ENCODE results near the gene XRCC2.

Gene XRCC2

DNA sequence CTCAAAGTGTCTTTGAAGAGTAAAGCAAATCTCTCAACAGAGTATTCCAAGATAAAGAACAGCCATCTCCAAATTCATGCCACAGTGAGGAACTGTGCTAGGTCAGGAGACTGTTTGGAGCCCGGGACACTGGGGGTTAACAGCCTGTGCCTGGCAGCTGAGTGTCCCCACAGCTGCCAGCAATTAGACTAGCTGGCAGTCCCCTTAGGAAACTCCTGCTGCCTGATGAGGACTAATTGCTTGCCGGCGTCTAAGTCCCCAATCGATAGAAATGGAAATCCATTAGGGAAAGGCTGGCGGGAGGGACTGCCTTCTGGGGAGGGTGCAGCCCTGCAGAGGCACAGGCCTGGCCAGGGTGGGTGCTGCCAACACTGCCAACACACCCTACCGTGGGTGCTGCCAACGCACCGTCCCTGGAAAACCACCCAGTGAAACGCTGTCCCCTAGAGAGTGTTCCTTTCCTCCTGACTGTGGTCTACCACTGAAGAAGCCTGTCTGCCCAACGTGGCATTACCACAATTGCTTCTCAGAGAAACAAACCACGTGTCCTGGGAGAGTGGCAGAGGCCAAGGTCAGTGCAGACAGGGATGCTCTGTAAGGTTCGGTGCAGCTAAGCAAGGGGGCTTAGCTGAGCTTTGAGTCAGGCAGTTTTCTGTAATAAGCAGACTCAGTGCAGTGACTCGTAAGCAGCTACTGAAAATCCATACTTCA, 60.8 kb downstream of the XRCC2 start:
- DNase-seq (ENCODE audit: low spot score), result no peak

DNA sequence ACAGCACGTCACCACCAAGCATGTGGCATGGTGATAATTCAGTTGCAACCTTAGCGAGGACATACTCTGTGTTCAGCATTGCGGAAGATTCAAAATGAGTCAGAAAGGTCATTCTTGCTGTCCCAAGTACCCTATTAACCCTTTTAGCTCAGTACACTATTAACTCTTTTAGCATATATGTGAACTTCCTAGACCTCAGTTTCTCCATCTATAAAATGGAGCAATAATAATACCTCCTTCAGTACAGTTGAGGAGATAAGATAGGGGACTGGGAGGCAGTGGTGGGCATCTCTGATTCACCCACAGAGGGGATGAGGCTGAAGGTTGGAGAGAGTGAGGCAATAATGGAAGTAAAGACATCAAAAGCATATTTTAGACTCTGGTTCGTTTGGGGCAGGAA, 67.3 kb downstream of the XRCC2 start:
- DNase-seq (ENCODE audit: low spot score), result no peak

DNA sequence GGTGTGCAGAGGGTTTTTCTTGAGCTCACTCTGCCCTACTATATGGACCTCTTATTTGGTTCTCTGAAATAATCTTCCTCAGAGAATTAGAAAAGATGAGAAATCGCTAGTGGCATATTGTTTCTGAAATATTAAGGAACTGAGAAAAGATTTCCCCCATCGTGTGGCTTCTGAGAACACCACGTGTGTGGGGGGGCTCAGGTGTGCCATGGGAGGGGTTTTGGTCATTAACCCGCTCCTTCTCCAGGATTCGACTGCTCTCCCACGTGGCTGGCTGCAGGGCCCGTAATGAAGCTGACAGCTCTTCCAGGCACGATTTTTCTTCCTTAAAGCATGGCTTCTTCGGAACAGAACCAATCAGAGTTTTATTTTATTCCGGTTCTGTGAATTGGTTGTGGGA, 67.7 kb downstream of the XRCC2 start:
- no peak for DNase-seq (ENCODE audit: low spot score)

DNA sequence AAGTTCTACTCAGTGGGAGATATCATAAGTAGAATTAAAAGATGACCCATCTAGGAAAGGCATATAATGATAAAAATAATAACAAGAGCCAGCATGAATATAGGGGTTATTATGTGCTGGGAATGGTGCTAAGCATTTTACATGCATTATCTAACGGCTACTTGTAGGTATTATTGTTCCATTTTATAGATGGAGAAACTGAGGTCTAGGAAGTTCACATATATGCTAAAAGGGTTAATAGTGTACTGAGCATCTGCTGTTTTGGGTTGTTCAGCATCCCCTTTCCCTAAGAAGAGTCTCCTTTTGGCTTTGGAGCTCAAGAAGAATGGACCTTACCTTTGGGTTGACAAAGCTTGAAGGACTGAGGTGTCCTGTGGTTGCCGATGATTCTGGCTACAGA, 68.9 kb downstream of the XRCC2 start:
- no peak for DNase-seq (ENCODE audit: low spot score)

DNA sequence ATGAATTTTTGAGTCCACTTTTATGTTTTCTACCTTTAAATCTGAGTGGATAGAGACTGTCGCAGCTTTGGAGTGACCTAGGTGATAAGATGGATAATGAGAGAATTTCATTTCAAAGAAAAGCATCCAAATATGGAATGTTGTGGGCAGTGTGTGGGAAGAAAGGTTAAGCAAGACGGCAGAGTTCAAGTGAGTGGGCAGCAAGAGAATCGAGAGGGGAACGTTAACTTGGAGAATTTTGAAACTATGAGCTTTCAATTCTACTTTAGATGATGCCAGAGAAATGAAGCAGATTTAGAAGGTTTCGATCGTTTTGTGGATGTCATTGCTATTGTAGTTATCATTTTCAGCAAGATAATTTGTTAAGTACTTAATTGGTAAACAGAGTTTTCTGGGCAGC, 73.0 kb downstream of the XRCC2 start:
- DNase-seq (ENCODE audit: low spot score), result no peak

DNA sequence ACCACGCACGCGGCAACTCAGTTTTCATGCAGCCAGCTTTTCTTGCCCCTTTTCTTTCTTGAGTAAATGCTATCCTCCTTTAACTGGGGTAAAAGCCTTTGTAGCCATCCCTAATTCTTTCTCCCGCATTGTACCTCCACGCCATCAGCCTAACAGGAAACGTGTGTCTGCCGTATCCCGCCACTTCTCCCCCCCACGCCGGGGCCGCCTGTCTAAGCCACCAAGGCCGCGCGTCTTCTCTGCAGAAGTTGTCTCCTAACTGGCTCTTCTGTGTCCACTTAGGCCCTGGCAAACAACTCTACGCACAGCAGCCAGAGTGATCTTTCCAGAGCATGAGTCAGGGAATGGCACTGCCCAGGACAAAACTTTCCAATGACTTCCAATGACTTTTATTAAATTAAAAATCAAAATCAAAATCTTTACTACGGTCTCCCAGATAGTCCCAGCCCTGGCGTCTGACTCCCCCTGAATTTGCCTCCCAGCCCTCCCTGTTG, 74.6 kb downstream of the XRCC2 start:
- no peak for DNase-seq (ENCODE audit: low spot score)

DNA sequence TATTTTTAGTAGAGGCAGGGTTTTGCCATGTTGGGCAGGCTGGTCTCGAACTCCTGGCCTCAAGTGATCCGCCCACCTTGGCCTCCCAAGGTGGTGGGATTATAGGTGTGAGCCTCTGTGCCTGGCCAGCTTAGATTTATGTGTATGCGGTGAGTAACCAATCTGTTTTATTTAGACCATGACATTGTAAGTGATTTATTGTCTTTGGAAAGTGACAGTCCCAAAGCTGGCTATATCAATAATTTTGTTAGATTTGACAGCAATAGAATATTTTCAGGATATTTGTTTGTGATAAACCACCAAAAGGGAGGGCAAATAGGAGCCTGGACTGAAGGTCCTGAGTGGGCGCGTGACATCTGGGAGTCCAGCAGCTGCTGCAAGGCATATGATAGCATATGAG, 75.7 kb downstream of the XRCC2 start:
- DNase-seq (ENCODE audit: low spot score), result no peak

DNA sequence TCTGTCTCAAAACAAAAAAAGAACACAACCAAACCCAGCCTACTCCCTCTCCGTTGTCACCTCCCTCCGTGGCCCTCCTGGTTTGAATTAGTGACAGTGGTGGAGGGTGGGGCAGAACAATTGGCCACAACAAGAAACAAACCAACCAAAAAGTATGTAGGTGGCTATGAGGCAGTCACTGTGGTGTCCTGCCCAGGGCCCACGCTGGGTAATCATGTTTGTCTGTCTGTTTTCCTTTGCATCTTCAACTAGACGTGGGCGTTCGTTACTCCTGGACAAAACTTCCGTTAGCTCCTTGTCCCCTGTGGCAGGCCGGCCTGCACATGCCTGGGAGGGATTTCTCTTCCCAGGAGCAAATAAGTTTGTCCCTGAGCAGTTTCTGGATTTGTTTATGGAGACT, 78.4 kb downstream of the XRCC2 start:
- no peak for DNase-seq (ENCODE audit: low spot score)

DNA sequence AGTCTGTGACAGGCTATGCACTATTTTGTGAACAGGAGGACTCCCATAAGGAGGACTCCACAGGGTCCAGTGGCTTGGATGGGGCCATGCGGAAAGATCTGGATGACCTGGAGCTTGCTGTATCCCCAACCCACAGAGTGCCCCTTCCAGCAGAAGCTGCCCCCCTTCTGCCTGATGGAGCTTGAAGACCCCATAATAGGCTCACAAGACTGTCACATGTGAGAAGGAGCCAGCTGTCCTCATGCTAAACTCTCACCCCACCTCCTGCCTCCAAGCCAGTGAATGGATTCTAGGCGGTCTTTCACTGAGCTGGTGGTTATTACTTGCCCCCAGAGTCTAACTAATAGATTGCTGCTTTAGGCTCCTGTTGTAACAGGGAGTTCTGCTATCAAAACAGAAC, 79.1 kb downstream of the XRCC2 start:
- no peak for DNase-seq (ENCODE audit: low spot score)
